GM06990 (cell line): ENCODE results near the gene LBHD1.

Experiments used
- DNase-seq: peaks from one replicate; pipeline ENCODE4 v3.0.0-alpha.2; 2011; ENCODE audit not compliant: insufficient read length; ENCODE audit errors: extremely low read depth
- H3K27me3 ChIP-seq: replicated peaks from 2 replicates; pipeline ENCODE4 v1.6.0; 2011; ENCODE audit warnings: low read length; ENCODE audit not compliant: control insufficient read depth, insufficient read depth
- H3K36me3 ChIP-seq: 2 replicates; pipeline ENCODE4 v1.5.1; 2011; ENCODE audit warnings: low read length; ENCODE audit not compliant: control insufficient read depth, insufficient read depth
- H3K4me3 ChIP-seq: replicated peaks from 2 replicates; pipeline ENCODE4 v1.5.1; 2011; ENCODE audit warnings: low read depth, mild to moderate bottlenecking, control low read depth, low read length
- CTCF ChIP-seq: IDR thresholded peaks from 2 replicates; pipeline ENCODE4 v1.5.1; 2011; ENCODE audit warnings: low read length, control low read depth, mild to moderate bottlenecking, inconsistent platforms; ENCODE audit not compliant: insufficient read depth, poor library complexity, severe bottlenecking

LBHD1 gene

DNA sequence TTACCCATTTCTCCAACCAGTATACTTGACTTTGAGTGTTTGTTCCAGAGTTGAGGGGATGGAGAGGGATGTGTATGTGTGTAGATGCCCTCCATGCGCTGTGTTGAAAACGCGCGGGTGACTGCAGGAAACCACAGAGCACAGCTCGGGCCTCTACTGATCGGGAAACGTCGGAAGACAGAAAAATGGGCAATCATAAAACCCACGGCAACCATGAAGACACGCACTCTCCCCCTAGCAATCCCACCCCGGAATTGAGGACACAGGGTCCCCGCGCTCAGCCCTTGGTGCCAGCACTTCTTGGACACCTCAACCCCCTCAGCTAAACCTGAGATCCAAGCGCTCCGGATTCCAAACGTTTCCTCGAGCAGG is 845 bp downstream of the LBHD1 start:
- peaks cover 8% of the 10 kb centered on the region for H3K36me3 ChIP-seq
- TF ChIP-seq CTCF, result no peak
- no peak for DNase-seq

GRCh38 chr11:62669420-62670161 is 2.5 kb downstream of the LBHD1 start:
- no peak for DNase-seq
- peaks cover 8% of the 10 kb centered on the region for H3K36me3 ChIP-seq
- no peak overlapping the region for H3K4me3 ChIP-seq
- TF ChIP-seq CTCF, result no peak
- no peaks in the 10 kb centered on the region for H3K27me3 ChIP-seq

More for the DNA sequence above, 845 bp downstream of the LBHD1 start:
- H3K4me3 ChIP-seq, result peak overlapping the region; percentile 91
- no peaks in the 10 kb centered on the region for H3K27me3 ChIP-seq

GRCh38 chr11:62667460-62667859 is 4.6 kb downstream of the LBHD1 start:
- DNase-seq, result no peak
- no peak overlapping the region; the same call in 1 of the 2 replicates for H3K4me3 ChIP-seq
- no peaks in the 10 kb centered on the region for H3K27me3 ChIP-seq
- no peak for TF ChIP-seq CTCF
- H3K36me3 ChIP-seq, result peaks cover 15% of the 10 kb centered on the region

- no peak for DNase-seq
- peak overlapping the region; percentile 78 for H3K4me3 ChIP-seq
These were observed 5.7 kb downstream of the LBHD1 start for GRCh38 chr11:62666259-62666926.

GRCh38 chr11:62665599-62666258 is 6.3 kb downstream of the LBHD1 start:
- DNase-seq, result peak; percentile 58
- no peaks in the 10 kb centered on the region for H3K27me3 ChIP-seq
- no peak for TF ChIP-seq CTCF
- H3K4me3 ChIP-seq, result peak overlapping the region; percentile 78
- H3K36me3 ChIP-seq, result peaks cover 15% of the 10 kb centered on the region

More at GRCh38 chr11:62666259-62666926, 5.7 kb downstream of the LBHD1 start:
- peaks cover 15% of the 10 kb centered on the region for H3K36me3 ChIP-seq
- TF ChIP-seq CTCF, result no peak
- no peaks in the 10 kb centered on the region for H3K27me3 ChIP-seq
